Spleen (tissue), 7 donors: ENCODE data around the gene TBC1D3B.

ENCODE experiments used
- CTCF ChIP-seq, 11 experiments: fragments of 200-600 bp in 7 of 11; fragments of 450-650 bp in 4 of 11; sonication (generic) in 4 of 11; IDR thresholded peaks in 8 of 11; conservative IDR thresholded peaks in 3 of 11; 1 replicate in 7 of 11; 2 replicates in 4 of 11; pipeline versions ENCODE4 v1.4.0 to v1.8.0; 2016 to 2021; ENCODE audit warnings: antibody characterized with exemption in 11 of 11, inconsistent platforms in 4 of 11, mild to moderate bottlenecking in 1 of 11
- POLR2AphosphoS5 ChIP-seq, 3 donors: sonication (generic); formaldehyde crosslinking; IDR thresholded peaks; one replicate each; pipeline ENCODE4 v1.5.1; 2017; ENCODE audit warnings: antibody characterized with exemption in 3 of 3
- donor health status: DM: no; HTN: no; CAD: no; lungs with moderate emphysema.
- donor health status: DM: no; HTN: no; CAD: no.
- donor health status: DM: no; HTN: no; CAD: no.

GRCh38 chr17:36120221-36120620 is 56.2 kb downstream of the TBC1D3B start:
- no peak for TF ChIP-seq CTCF (IDR thresholded peaks at IDR 0.05 in 8 of 11, conservative IDR thresholded peaks at IDR 0.05 in 3 of 11)
- no peak for TF ChIP-seq POLR2AphosphoS5 (IDR thresholded peaks at IDR 0.05)
